ENCODE results near the gene LATS2.
"Not testable (repeated sequence)": the region's sequence is repeated elsewhere in the genome, so short reads cannot be mapped to it uniquely, and the experiment has no call there.

The LATS2 gene

DNA sequence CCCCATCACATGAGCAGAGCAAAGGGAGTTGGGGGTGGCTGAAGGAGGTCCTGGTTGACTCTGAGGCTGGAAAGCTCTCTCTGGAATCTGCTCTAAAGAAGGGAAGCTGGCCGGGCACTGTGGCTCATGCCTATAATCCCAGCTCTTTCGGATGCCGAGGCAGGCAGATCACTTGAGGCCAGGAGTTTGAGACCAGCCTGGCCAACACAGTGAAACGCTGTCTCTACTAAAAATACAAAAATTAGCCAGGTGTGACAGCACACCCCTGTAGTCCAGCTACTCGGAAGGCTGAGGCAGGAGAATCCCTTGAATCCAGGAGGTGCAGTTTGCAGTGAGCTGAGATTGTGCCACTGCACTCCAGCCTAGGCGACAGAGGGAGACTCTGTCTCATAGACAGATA is 11.7 kb downstream of the LATS2 start:
- FAIRE-seq; DNase-seq (ENCODE audit: extremely low spot score, insufficient read length, low read depth): not testable (repeated sequence)

GRCh38 chr13:21048901-21049698 is 12.3 kb downstream of the LATS2 start:
- no peak for DNase-seq (ENCODE audit: extremely low spot score, insufficient read length, low read depth)
- FAIRE-seq, result no peak

GRCh38 chr13:21047591-21048282 is 13.6 kb downstream of the LATS2 start:
- FAIRE-seq (no peak), DNase-seq (ENCODE audit: extremely low spot score, insufficient read length, low read depth) (no peak)

- FAIRE-seq, result no peak
- no peak for DNase-seq (ENCODE audit: extremely low spot score, insufficient read length, low read depth)
Measured at GRCh38 chr13:21047087-21047486, 14.3 kb downstream of the LATS2 start.

DNA sequence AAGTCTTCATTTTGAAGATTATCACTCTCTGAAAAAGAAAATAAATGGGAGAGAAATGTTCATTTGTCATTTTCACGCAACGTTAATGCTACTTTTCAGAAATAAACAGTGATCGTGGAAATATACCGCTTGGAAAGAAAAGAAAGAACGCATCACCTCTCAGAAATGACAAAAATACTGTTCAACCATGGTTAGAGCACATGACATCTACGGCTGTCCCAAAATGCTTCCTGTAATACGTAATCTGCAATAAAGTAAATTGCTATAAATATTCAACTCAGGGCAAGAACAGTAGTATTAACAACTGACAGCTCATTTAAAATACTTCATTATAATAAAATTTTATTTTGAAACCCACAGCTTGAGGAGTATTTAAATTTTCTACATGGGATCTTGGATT is 15.2 kb downstream of the LATS2 start:
- no peak for DNase-seq (ENCODE audit: extremely low spot score, insufficient read length, low read depth)

GRCh38 chr13:21045100-21045499 is 16.3 kb downstream of the LATS2 start:
- FAIRE-seq (no peak), DNase-seq (ENCODE audit: extremely low spot score, insufficient read length, low read depth) (no peak)

More for the DNA sequence above, 15.2 kb downstream of the LATS2 start:
- no peak for FAIRE-seq

DNA sequence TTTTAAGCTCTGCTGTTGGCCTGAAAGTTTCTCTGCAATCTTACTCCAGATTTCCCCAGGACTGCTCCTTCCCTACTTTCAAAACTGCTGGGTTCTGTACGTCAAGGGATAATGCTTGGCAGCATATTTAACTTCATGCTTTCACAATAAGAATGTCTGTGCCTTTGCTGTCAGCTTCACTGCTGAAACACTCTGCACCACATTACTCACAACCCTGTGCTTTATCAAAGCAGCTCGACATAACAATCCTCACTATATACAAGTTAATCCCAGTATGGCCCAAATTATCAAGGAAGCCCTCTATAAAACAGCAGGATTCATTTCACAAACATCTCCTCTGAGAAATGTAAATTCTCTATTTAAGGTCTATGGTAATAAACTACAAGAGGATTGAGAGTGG is 17.5 kb downstream of the LATS2 start:
- DNase-seq (ENCODE audit: extremely low spot score, insufficient read length, low read depth), result no peak
- no peak for FAIRE-seq

DNA sequence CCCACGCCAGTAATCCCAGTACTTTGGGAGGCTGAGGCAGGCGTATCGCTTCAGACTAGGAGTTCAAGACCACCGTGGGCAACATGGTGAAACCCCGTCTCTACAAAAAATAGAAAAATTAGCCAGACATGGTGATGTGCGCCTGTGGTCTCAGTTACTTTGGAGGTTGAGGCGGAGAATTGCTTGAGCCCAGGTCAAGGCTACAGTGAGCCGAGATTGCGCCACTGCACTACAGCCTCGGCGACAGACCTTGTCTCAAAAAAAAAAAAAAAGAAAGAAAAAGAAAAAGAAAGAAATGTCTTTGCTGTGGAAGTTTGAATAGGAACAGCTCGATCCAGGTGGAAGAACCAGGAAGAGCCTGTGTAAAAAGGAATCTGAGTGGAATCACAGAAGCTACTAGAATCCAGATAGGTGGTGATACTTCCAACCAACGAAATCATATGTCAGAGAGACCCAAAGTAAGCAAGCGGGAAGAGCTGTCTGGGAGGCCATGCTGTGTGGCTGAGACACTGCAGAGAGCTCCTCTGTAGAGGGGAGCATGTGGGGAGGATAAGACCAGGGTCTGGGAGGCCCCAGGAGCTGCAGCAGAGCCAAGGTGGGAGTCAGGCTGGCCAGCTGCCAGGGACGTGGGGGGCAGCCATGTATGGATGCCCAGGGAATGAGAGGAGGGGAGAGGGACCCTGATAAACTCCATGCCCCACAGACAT is 21.1 kb downstream of the LATS2 start:
- FAIRE-seq, result no peak
- no peak for DNase-seq (ENCODE audit: extremely low spot score, insufficient read length, low read depth)

DNA sequence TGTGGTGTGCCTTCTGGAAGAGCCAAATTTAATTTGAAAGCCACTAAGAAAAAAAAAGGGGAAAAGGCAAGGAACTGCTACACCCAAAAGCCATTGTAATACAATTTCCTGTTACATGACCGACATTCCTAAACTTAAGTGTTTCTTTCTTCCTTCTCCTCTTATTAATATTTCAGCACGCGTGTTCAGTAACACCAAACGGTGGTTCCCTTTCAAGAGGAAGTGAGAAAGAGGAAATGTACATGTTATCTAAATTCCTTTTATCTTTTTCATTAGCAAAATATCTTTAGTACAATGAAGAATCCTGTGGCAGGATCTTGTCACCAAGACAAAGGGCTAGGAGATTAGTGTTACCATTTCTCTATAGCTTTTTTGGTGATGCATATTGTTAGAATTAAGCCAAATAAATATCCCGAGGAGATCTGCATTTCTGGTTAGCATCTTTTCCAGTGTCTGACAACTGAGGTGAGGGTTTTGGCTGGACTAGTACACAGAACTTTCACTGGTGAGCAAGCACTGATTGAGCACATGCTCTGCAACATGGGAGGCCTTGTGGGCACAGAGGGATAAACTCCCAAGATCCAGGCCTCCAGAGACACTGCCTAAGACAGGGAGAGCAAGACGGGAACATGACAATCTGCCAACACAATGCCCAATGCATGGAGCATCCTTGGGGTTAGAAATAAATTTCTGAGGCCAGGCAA is 22.1 kb downstream of the LATS2 start:
- DNase-seq (ENCODE audit: extremely low spot score, insufficient read length, low read depth) (no peak), FAIRE-seq (no peak)

DNA sequence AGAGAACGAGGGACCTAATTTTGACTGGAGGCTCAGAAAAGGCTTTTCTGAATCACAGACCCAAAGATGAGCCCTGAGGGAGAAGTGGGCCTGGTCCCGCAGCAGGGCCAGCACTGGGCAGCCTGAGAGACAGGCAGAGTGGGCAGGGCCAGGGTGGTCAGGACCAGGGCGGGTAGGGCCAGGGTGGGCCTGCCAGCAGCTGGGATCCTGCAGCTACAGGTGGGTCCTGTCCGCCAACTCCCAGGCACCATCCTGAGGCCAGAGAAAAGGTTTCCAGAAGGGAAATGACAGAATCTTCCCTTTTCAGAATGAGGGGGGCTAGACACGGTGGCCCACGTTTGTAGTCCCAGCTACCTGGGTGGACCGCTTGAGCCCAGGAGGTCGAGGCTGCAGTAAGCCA is 23.7 kb downstream of the LATS2 start:
- no peak for DNase-seq (ENCODE audit: extremely low spot score, insufficient read length, low read depth)
- FAIRE-seq, result no peak

DNA sequence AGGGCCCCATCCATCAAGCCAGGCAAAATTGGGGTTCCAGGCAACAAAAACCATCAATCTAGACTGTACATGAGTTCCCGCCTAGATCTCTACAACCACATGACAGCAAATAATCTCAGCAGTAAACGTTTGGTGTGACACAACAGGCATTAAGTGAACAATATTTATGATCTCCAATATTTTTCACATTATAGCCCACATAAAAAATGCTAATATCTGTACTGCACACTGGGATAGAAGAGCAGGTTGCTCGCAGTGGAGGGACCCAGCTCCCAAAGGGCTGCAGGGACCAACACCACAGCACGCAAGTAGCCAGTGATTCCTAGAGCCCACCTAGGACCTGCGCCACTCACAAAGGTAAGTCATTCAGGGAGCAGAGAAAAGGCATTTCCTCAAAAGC is 25.9 kb downstream of the LATS2 start:
- no peak for FAIRE-seq
- no peak for DNase-seq (ENCODE audit: extremely low spot score, insufficient read length, low read depth)

DNA sequence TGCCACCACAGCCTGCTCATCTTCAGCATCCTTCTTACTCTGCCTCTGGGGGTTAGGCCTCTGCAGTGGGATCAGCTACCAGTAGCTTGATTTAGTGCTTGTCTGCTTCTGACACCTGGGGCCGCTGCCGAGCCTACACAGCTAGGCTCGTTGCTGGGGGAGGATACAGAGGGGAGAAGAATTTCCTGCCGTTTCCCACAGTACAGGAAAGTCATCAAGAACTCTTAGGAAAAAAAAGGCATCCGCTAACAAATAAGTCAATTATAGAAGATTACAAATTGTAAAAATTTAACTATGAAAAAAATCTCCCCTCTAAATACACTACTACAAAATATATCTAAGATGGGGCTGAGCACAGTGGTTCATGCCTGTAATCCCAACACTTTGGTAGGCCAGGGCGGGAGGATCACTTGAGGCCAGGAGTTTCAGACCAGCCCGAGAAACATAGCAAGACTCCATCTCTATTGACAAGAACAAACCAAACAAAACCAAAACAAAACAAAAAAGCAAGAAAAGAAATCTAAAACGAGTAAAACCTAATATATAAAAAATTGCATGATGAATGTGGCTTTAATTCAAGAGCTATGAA is 26.7 kb downstream of the LATS2 start:
- FAIRE-seq (no peak), DNase-seq (ENCODE audit: extremely low spot score, insufficient read length, low read depth) (no peak)

- no peak for DNase-seq (ENCODE audit: extremely low spot score, insufficient read length, low read depth)
- no peak for FAIRE-seq
Measured at GRCh38 chr13:21033856-21034602, 27.4 kb downstream of the LATS2 start.

GRCh38 chr13:21033212-21033840 is 28.1 kb downstream of the LATS2 start:
- DNase-seq (ENCODE audit: extremely low spot score, insufficient read length, low read depth), result no peak
- FAIRE-seq, result no peak

- FAIRE-seq, result no peak
- no peak for DNase-seq (ENCODE audit: extremely low spot score, insufficient read length, low read depth)
Measured at GRCh38 chr13:21032656-21033055, 28.7 kb downstream of the LATS2 start.

GRCh38 chr13:21031594-21032275 is 29.7 kb downstream of the LATS2 start:
- FAIRE-seq (no peak), DNase-seq (ENCODE audit: extremely low spot score, insufficient read length, low read depth) (no peak)

DNA sequence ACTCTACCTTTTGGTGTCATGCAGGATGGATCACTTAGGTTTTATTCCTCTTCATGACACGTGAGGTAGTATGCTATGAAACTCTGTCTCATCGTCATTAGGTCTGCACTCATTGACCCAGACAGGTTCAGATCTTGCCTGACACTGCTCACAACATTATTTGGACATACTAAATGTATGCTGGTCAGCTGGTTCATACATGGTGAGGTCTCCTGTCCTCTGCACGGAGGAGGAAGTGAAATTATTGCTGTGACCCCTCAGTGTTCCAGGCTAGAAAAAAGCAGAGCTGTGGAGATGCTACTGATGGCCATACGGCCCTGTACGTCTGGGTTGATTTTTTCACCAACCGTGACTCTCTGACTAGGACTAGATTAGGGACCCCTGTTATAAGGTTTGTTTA is 35.8 kb downstream of the LATS2 start:
- no peak for DNase-seq (ENCODE audit: extremely low spot score, insufficient read length, low read depth)
- no peak for FAIRE-seq
